ENCODE data around the gene CRTC1.

DNA sequence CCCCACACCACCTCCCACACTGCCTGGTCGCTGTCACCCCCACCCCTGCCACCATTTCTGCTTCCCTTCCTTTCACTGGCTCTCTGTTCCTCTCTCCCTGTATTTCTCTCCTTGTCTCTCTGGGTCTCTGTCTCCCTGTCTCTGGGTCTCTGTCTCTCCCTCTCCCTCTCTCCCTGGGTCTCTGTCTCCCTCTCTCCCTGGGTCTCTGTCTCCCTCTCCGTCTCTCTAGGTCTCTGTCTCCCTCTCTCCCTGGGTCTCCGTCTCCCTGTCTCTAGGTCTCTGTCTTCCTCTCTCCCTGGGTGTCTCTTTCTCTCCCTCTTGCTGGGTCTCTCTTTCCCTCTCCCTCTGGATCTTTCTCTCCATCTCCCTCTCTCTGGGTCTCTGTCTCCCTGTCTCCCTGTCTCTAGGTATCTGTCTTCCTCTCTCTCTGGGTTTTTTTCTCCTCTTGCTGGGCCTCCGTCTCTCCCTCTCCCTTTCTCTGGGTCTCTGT lies 25.1 kb upstream of the CRTC1 start:
- TF ChIP-seq, protein P1, sequence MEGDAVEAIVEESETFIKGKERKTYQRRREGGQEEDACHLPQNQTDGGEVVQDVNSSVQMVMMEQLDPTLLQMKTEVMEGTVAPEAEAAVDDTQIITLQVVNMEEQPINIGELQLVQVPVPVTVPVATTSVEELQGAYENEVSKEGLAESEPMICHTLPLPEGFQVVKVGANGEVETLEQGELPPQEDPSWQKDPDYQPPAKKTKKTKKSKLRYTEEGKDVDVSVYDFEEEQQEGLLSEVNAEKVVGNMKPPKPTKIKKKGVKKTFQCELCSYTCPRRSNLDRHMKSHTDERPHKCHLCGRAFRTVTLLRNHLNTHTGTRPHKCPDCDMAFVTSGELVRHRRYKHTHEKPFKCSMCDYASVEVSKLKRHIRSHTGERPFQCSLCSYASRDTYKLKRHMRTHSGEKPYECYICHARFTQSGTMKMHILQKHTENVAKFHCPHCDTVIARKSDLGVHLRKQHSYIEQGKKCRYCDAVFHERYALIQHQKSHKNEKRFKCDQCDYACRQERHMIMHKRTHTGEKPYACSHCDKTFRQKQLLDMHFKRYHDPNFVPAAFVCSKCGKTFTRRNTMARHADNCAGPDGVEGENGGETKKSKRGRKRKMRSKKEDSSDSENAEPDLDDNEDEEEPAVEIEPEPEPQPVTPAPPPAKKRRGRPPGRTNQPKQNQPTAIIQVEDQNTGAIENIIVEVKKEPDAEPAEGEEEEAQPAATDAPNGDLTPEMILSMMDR (IDR thresholded peaks at IDR 0.05): no peak
- no peak for TF ChIP-seq POLR2A (IDR thresholded peaks at IDR 0.05)

All from body of pancreas (tissue), 4 donors.